DND-41 (cell line): ENCODE data around the gene MBTPS1.

ENCODE experiments used
- ATAC-seq: fragments of 200-7000 bp; cut with Tn5 transposase; 3 replicates; pipeline ENCODE4 v1.9.1; 2021; ENCODE audit warnings: low read depth; ENCODE audit not compliant: insufficient read depth
- DNase-seq: peaks from one replicate; pipeline ENCODE4 v3.0.0-alpha.2; 2020
- H2AFZ ChIP-seq: 2 replicates; pipeline ENCODE4 v1.6.0; 2012; ENCODE audit warnings: low read depth, low read length
- H3K27ac ChIP-seq: 2 replicates; pipeline ENCODE4 v1.5.1; 2012; ENCODE audit warnings: low read length, inconsistent platforms
- H3K27me3 ChIP-seq: fragments of 200-600 bp; sonication (generic); 2 replicates; pipeline ENCODE4 v1.6.0; 2012; ENCODE audit warnings: low read length, mild to moderate bottlenecking, inconsistent platforms; ENCODE audit not compliant: insufficient read depth, poor library complexity
- H3K36me3 ChIP-seq: 2 replicates; pipeline ENCODE4 v1.5.1; 2012; ENCODE audit warnings: low read length, inconsistent platforms; ENCODE audit not compliant: insufficient read depth
- H3K4me1 ChIP-seq: 2 replicates; pipeline ENCODE4 v1.5.1; 2012; ENCODE audit warnings: mild to moderate bottlenecking, low read length; ENCODE audit not compliant: insufficient read depth
- H3K4me2 ChIP-seq: 2 replicates; pipeline ENCODE4 v1.6.0; 2012; ENCODE audit warnings: mild to moderate bottlenecking, moderate library complexity, low read length, inconsistent platforms; ENCODE audit not compliant: insufficient read depth
- H3K4me3 ChIP-seq, 2 experiments: fragments of 200-600 bp in 1 of 2; shearing (Covaris generic) in 1 of 2; 2 replicates each; pipeline ENCODE4 v1.5.1; 2012 to 2016; ENCODE audit warnings: inconsistent platforms in 2 of 2, low read length in 2 of 2, mild to moderate bottlenecking in 2 of 2, low read depth in 1 of 2, moderate library complexity in 1 of 2
- H3K79me2 ChIP-seq: 2 replicates; pipeline ENCODE4 v1.6.0; 2012; ENCODE audit warnings: low read length, inconsistent platforms; ENCODE audit not compliant: insufficient read depth
- H3K9ac ChIP-seq: 2 replicates; pipeline ENCODE4 v1.6.0; 2012; ENCODE audit warnings: low read depth, mild to moderate bottlenecking, inconsistent platforms, low read length, moderate library complexity
- H3K9me3 ChIP-seq: 2 replicates; pipeline ENCODE4 v1.5.1; 2012; ENCODE audit warnings: low read length, moderate library complexity, mild to moderate bottlenecking, inconsistent platforms; ENCODE audit not compliant: insufficient read depth, severe bottlenecking
- H4K20me1 ChIP-seq: 2 replicates; pipeline ENCODE4 v1.6.0; 2012; ENCODE audit warnings: low read length; ENCODE audit not compliant: insufficient read depth
- EZH2 ChIP-seq: IDR thresholded peaks from 3 replicates; pipeline ENCODE4 v1.6.1; 2012; ENCODE audit warnings: borderline replicate concordance, low read depth, mild to moderate bottlenecking, moderate library complexity, low read length, inconsistent platforms; ENCODE audit not compliant: severe bottlenecking
- TF ChIP-seq, protein P1 (sequence below): IDR thresholded peaks from 2 replicates; pipeline ENCODE4 v1.5.1; 2012; ENCODE audit warnings: borderline replicate concordance, low read length, moderate library complexity, mild to moderate bottlenecking; ENCODE audit not compliant: poor library complexity, severe bottlenecking; ENCODE audit errors: extremely low read depth

Gene MBTPS1

DNA sequence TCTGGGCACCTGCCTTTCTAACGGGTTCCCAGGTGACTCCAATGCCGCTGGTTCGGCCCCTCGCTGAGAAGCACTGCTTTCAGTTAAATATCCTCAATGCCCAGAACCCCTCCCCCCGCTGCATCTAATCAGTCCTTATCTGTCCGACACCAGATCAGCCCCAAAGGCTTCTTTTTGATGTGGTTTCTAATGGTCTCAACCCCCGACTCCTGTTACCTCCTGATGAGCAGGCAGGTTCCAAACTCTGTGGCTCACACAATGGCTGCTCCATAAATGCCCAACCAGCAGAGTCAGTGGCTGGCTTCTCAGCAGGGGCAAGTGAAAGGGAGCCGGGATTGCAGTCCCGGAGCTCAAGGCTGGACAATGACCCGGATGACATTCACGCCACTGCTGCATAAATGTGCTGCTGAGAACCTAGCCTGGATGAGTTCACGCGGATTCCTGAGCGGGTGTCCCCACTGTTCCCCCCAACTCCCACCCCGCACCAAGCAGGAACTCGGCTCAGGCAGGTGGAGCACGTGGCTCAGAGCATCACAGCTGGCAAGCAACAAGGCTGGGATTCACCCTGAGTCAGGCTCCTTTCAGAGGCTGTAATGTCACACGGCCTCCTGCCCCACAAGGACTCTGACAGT, 73.1 kb downstream of the MBTPS1 start:
- Histone ChIP-seq H3K27me3 (no peaks in the 10 kb centered on the region), H3K79me2 (no peaks in the 10 kb centered on the region), H3K4me3 (no peak overlapping the region), H3K4me1 (no peaks in the 10 kb centered on the region), H3K9me3 (no peaks in the 10 kb centered on the region), H3K9ac (no peak overlapping the region), H3K36me3 (peaks cover 5% of the 10 kb centered on the region), H3K4me2 (no peak overlapping the region), H4K20me1 (peaks cover 7% of the 10 kb centered on the region), H3K27ac (no peak overlapping the region), H2AFZ (no peak overlapping the region)
- DNase-seq: no peak
- ATAC-seq: 0 out of 3 replicates have a peak, but pooled peaks have one; percentile 34
- no peak for TF ChIP-seq EZH2
- TF ChIP-seq, protein P1, sequence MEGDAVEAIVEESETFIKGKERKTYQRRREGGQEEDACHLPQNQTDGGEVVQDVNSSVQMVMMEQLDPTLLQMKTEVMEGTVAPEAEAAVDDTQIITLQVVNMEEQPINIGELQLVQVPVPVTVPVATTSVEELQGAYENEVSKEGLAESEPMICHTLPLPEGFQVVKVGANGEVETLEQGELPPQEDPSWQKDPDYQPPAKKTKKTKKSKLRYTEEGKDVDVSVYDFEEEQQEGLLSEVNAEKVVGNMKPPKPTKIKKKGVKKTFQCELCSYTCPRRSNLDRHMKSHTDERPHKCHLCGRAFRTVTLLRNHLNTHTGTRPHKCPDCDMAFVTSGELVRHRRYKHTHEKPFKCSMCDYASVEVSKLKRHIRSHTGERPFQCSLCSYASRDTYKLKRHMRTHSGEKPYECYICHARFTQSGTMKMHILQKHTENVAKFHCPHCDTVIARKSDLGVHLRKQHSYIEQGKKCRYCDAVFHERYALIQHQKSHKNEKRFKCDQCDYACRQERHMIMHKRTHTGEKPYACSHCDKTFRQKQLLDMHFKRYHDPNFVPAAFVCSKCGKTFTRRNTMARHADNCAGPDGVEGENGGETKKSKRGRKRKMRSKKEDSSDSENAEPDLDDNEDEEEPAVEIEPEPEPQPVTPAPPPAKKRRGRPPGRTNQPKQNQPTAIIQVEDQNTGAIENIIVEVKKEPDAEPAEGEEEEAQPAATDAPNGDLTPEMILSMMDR: no peak

DNA sequence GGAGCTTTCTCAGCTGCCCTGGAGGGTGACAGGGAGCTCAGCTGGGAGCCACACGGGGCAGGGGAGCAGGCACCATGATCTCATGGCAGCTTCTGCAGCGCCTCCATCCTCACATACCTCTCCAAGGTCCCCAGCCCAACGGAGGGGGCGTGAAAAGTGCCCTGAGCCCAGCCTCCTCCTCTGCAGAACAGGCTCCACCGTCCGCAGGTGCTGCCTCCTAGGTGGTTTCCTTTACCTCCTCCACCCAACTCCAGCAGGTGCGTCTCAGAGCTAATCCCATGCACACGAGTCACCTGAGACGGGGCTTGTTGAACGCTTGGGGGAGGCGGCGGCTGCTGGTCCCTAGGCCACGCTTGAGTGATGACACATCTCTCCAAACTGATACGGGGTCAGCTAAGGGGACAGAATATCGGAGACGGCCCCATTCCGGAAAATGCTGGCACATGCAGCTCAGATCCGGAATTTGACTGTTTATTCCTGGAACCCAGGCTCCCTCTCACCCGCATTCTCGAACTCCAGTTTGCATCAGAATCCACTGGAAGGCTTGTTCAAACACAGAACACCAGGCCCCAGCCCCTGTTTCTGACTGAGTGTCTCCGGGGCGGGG, 73.8 kb downstream of the MBTPS1 start:
- no peaks in the 10 kb centered on the region; the same call in 1 of the 2 replicates for H3K36me3 ChIP-seq
- H3K79me2 ChIP-seq: no peaks in the 10 kb centered on the region
- no peak overlapping the region for H3K4me2 ChIP-seq
- no peaks in the 10 kb centered on the region for H3K9me3 ChIP-seq
- no peak overlapping the region for H2AFZ ChIP-seq
- H3K27me3 ChIP-seq: no peaks in the 10 kb centered on the region
- TF ChIP-seq EZH2: no peak
- TF ChIP-seq, protein P1: no peak
- H3K27ac ChIP-seq: no peak overlapping the region
- H3K4me3 ChIP-seq: no peak overlapping the region
- DNase-seq: no peak
- H3K9ac ChIP-seq: no peak overlapping the region
- ATAC-seq: no peak
- H4K20me1 ChIP-seq: peaks cover 7% of the 10 kb centered on the region
- no peaks in the 10 kb centered on the region for H3K4me1 ChIP-seq

DNA sequence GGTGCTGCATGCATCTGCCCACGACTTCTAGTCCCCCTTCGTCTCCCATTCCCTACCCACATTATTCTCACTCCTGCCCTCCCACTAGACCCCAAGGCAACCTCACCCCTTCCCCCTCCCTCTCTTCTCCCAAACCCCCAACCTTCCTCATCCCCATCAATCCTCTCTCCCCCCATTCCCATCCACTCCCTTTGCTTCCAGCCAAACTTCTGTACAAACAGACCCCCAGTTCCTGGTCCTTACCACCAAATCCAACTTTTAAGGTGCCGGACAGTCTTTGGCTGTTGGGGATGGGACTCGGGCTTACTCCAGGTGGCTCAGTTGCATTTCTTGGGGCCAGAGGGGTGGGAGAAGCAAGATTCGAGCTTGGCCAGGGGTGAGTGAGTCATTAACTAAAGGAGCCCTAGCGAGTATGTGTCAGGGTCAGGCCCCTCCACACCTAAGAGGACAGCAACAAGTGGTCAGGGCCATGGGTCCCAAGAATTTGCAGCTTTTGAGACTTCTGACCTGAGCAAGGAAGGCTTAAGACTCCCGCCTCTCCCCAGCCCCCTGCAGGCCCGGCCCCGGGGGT, 74.3 kb downstream of the MBTPS1 start, which contains the start of gene SLC38A8:
Gene SLC38A8, minus strand, starts transcription at position 488 of the 571 bp plus-strand sequence. CDS start 638 bp downstream, outside the sequence.
- H3K4me2 ChIP-seq: no peak within 1 kb of the TSS
- TF ChIP-seq, protein P1: no peak
- TF ChIP-seq EZH2: no peak

More for the DNA sequence above, 74.3 kb downstream of the MBTPS1 start, which contains the start of gene SLC38A8:
- Histone ChIP-seq H3K27ac (no peak within 1 kb of the TSS), H4K20me1 (peaks cover 3% of the 10 kb centered on the region; the same call in 1 of the 2 replicates), H2AFZ (no peak within 1 kb of the TSS), H3K4me1 (no peaks in the 10 kb centered on the region), H3K9me3 (no peaks in the 10 kb centered on the region), H3K9ac (no peak within 1 kb of the TSS), H3K27me3 (no peaks in the 10 kb centered on the region), H3K79me2 (no peaks in the 10 kb centered on the region), H3K36me3 (no peaks in the 10 kb centered on the region), H3K4me3 (no peak within 1 kb of the TSS)
- DNase-seq: no peak
- ATAC-seq: no peak
